Psoas muscle (tissue), 8 donors: ENCODE data around the gene AP1G1. TPM values are rescaled to one million over a fixed set of nuclear protein-coding genes. Genes with fewer than 3 reads are reported as not detected.
"Not testable (repeated sequence)": the region's sequence is repeated elsewhere in the genome, so short reads cannot be mapped to it uniquely, and the experiment has no call there.

Experiments
- ATAC-seq, 4 donors: fragments of 200-7000 bp; cut with Tn5 transposase; one replicate each; pipeline ENCODE4 v1.9.1; 2020; ENCODE audit warnings: moderate library complexity in 3 of 4, mild to moderate bottlenecking in 2 of 4
- DNase-seq, 2 donors: peaks; one replicate each; pipeline ENCODE4 v3.0.0-alpha.2; 2020
- H3K27ac ChIP-seq: fragments of 200-600 bp; one replicate; pipeline ENCODE4 v1.8.0; 2022
- H3K27me3 ChIP-seq, 3 donors: fragments of 200-600 bp in 1 of 3; one replicate each; pipeline versions ENCODE4 v1.6.1 to v1.8.0; 2013 to 2022; ENCODE audit warnings: low read length in 2 of 3, mild to moderate bottlenecking in 2 of 3, moderate library complexity in 1 of 3; ENCODE audit not compliant: insufficient read depth in 3 of 3
- H3K36me3 ChIP-seq, 2 donors: fragments of 200-600 bp in 1 of 2; one replicate each; pipeline versions ENCODE4 v1.6.1 to v1.8.0; 2013 to 2022; ENCODE audit warnings: low read depth in 1 of 2, mild to moderate bottlenecking in 1 of 2, moderate library complexity in 1 of 2; ENCODE audit not compliant: insufficient read depth in 1 of 2
- H3K4me1 ChIP-seq: fragments of 200-600 bp; one replicate; pipeline ENCODE4 v1.8.0; 2022
- H3K4me3 ChIP-seq: fragments of 200-600 bp; one replicate; pipeline ENCODE4 v1.8.0; 2022; ENCODE audit warnings: mild to moderate bottlenecking
- H3K9me3 ChIP-seq: fragments of 200-600 bp; one replicate; pipeline ENCODE4 v1.8.0; 2022
- CTCF ChIP-seq: fragments of 200-600 bp; IDR thresholded peaks from one replicate; pipeline ENCODE4 v1.8.0; 2022; ENCODE audit warnings: antibody characterized with exemption
- WGBS, 3 donors: extraction: QIAGEN DNeasy Blood & Tissue Kit; methylation state at CpG; one replicate each; pipeline versions ENCODE4 v1.1.6 to v1.1.7; 2013; 5-methylcytosine and 5-hydroxymethylcytosine counted together
- intact Hi-C, 2 donors: fragments of 100-400 bp; cut with DNase I; formaldehyde crosslinking; loops; one replicate each; pipeline versions ENCODE4 v1.11.0 to v1.14.2; 2022
- polyA plus RNA-seq, 3 donors: library from polyadenylated mRNA; stranded (reverse); fragments of 200-250 nt; gene quantifications; one replicate each; pipeline ENCODE4 v1.2.3, GENCODE V29; 2013
- total RNA-seq, 4 donors: library from RNA; stranded (reverse); fragmentation: NEBNext Ultra II Directional in 2 of 4; extraction: Animal tissue kit (Norgen Biotek cat#: 25700) in 2 of 4; gene quantifications; one replicate each; pipeline versions ENCODE4 v1.2.1 to v1.2.4, GENCODE V29; 2021 to 2023
- donor health status: healthy with polysubstance abuse.
- donor health status: DM: no; HTN: no; CAD: no; lungs with moderate emphysema.
- donor health status: Bipolar disorder and iron deficiency.
- donor health status: healthy.
- donor health status: DM: yes; HTN: yes; CAD: no.
- donor health status: DM: no; HTN: no; CAD: no.
- donor health status: DM: no; HTN: no; CAD: no.
- donor health status: DM: yes; HTN: yes; CAD: no.

The AP1G1 gene
- total and polyA plus RNA-seq, 7 donors: 19.7 to 69.8 (median 60.6) TPM

GRCh38 chr16:71700831-71701230 is 107.8 kb downstream of the AP1G1 start:
- intact Hi-C loops: no loop called here
- TF ChIP-seq CTCF: no peak
- DNase-seq (no peak), ATAC-seq (no peak)
- WGBS, 3 donors: 88 to 95% (median 94%) methylated on average over 4 of the region's 4 CpGs
- H3K4me1 ChIP-seq: no peaks in the 10 kb centered on the region
- no peaks in the 10 kb centered on the region for H3K9me3 ChIP-seq
- H3K27ac ChIP-seq: no peak overlapping the region
- no peak overlapping the region for H3K4me3 ChIP-seq
- H3K27me3 ChIP-seq: no peaks in the 10 kb centered on the region
- H3K36me3 ChIP-seq: peaks cover 0 to 13% of the 10 kb centered on the region in 2 donors

DNA sequence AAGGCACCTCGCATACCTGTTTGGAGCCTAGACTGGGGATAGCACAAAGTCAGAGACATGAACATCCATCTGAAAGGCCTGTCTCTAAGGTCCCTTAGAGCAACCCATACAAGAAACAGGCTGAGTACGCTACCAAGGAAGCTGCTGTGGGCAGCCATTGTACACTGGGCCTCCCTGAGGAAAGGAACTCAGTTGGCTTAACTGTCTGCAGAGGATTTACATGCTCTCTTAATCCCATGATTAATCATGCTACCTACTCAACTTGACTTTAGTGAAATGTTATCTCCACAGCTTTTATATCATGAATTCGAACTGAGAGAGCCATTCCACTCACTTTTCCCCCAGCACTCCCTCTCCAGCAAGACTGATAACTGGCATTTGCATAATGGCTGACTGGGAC is 110.1 kb downstream of the AP1G1 start:
- Histone ChIP-seq H3K9me3 (no peaks in the 10 kb centered on the region), H3K4me3 (no peak overlapping the region), H3K36me3 (peaks cover 0 to 13% of the 10 kb centered on the region in 2 donors), H3K27me3 (no peaks in the 10 kb centered on the region), H3K27ac (no peak overlapping the region), H3K4me1 (no peaks in the 10 kb centered on the region)
- no peak for DNase-seq
- intact Hi-C loops: loop anchor here in 1 of 2 donors (2.0 kb wide), 1 partner anchor 20 kb away; no protein-coding TSS in a partner anchor
- TF ChIP-seq CTCF: no peak
- ATAC-seq: no peak
- 81 to 88% (median 82%) methylated on average over 3 of the region's 3 CpGs for WGBS, 3 donors

DNA sequence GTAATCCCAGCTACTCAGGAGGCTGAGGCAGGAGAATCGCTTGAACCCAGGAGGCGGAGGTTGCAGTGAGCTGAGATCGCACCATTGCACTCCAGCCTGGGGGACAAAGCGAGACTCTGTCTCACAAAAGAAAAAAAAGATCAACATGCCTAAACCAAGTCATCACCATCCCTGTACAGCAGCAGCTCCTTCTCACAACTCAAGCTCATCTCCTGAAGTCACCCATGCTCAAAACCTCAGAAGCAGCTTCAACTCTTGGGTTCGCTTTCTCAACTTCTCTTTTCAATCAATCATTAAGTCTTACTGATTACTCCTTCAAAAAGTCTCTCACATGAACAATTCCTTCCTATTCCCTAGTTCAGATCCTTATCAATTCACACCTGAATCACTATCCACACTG is 115.5 kb downstream of the AP1G1 start:
- intact Hi-C loops: no loop called here

DNA sequence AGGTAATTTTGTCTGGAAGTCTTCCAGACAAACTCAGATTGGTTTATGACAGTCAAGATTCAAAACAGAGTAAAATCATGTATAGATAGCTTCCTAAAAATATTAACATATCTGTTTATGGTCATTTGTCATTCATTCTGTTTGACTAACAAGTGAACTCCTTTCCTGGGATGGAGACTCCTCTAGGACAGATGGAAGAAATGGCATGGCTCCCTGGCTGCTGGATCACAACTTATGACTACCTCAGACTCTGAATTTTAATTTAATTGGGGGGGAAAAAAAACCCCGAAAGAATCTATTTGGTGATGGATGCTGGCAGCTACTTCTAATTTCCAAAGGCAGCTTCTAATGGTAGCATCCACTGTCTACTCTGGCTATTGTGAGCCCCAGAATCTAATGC is 118.7 kb downstream of the AP1G1 start:
- no peak overlapping the region for H3K4me3 ChIP-seq
- peaks cover 4 to 46% of the 10 kb centered on the region in 2 donors for H3K36me3 ChIP-seq
- H3K27me3 ChIP-seq: no peaks in the 10 kb centered on the region
- no peak for ATAC-seq
- H3K4me1 ChIP-seq: no peaks in the 10 kb centered on the region
- no peak for DNase-seq
- no peak overlapping the region for H3K27ac ChIP-seq
- H3K9me3 ChIP-seq: no peaks in the 10 kb centered on the region
- WGBS, 3 donors: 0% methylated on average over 1 of the region's 1 CpG
- no peak for TF ChIP-seq CTCF
- intact Hi-C loops: no loop called here

More for the DNA sequence above, 115.5 kb downstream of the AP1G1 start:
- Histone ChIP-seq H3K27me3 (no peaks in the 10 kb centered on the region), H3K9me3 (no peaks in the 10 kb centered on the region), H3K4me3 (no peak overlapping the region), H3K4me1 (no peaks in the 10 kb centered on the region), H3K36me3 (peaks cover 0 to 21% of the 10 kb centered on the region in 2 donors), H3K27ac (no peak overlapping the region)
- WGBS, 3 donors: 90 to 94% (median 92%) methylated on average over 3 to 5 of the region's 5 CpGs
- no peak for TF ChIP-seq CTCF
- DNase-seq (no peak), ATAC-seq (no peak)

DNA sequence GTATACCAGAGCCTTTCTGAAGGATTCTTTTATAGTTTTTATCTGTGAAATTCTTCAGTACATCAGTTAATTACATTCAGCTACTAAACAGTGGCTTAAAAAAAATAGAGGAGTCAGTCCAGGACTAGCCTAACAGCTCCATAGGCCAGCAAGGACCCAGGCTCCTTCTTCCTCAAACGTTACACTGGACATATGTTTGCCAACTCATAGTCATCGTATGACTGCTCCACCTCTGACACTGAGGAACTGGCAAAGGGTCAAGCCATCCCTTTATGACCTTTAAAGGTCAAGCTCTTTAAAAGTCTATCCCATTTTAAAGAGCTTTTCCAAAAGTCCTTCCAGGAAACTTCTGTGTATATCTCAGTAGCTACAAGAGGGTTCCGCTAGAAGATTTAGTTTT is 120.8 kb downstream of the AP1G1 start:
- ATAC-seq (no peak), DNase-seq (no peak)
- H3K4me1 ChIP-seq: no peaks in the 10 kb centered on the region
- peaks cover 6 to 64% of the 10 kb centered on the region in 2 donors for H3K36me3 ChIP-seq
- H3K27ac ChIP-seq: no peak overlapping the region
- no peaks in the 10 kb centered on the region for H3K27me3 ChIP-seq
- intact Hi-C loops: no loop called here
- no peak for TF ChIP-seq CTCF
- H3K9me3 ChIP-seq: no peaks in the 10 kb centered on the region
- 59 to 73% (median 69%) methylated on average over 3 of the region's 3 CpGs for WGBS, 3 donors
- no peak overlapping the region for H3K4me3 ChIP-seq

- H3K9me3 ChIP-seq, H3K4me1 ChIP-seq, H3K27ac ChIP-seq, H3K4me3 ChIP-seq, intact Hi-C loops, ATAC-seq, DNase-seq, H3K27me3 ChIP-seq: not testable (repeated sequence)
- WGBS, 3 donors: 93 to 95% (median 95%) methylated on average over 12 of the region's 12 CpGs
- peaks cover 6 to 82% of the 10 kb centered on the region in 2 donors for H3K36me3 ChIP-seq
Measured at GRCh38 chr16:71684280-71684679, 124.4 kb downstream of the AP1G1 start.
